Ascending aorta (tissue), 2 donors: Measurements from ENCODE around the gene CMTM2. TPM values are rescaled to one million over a fixed set of nuclear protein-coding genes. Genes with fewer than 3 reads are reported as not detected.

ENCODE experiments used
- DNase-seq, 2 donors: peaks; one replicate each; pipeline ENCODE4 v3.0.0-alpha.2; 2019; ENCODE audit warnings: low spot score in 2 of 2
- H3K27ac ChIP-seq, 2 donors: fragments of 200-600 bp; sonication (generic); one replicate each; pipeline ENCODE4 v1.5.1; 2016 to 2017; ENCODE audit warnings: mild to moderate bottlenecking in 1 of 2
- H3K27me3 ChIP-seq: fragments of 200-600 bp; sonication (generic); one replicate; pipeline ENCODE4 v1.5.1; 2017
- H3K36me3 ChIP-seq, 2 donors: fragments of 200-600 bp; sonication (generic); one replicate each; pipeline ENCODE4 v1.5.1; 2016
- H3K4me1 ChIP-seq, 2 donors: fragments of 200-600 bp; sonication (generic); one replicate each; pipeline ENCODE4 v1.5.1; 2016 to 2017; ENCODE audit warnings: mild to moderate bottlenecking in 1 of 2
- H3K4me3 ChIP-seq, 2 donors: fragments of 200-600 bp; sonication (generic); one replicate each; pipeline ENCODE4 v1.5.1; 2016 to 2017; ENCODE audit warnings: mild to moderate bottlenecking in 1 of 2
- H3K9me3 ChIP-seq, 2 donors: fragments of 200-600 bp; sonication (generic); one replicate each; pipeline ENCODE4 v1.5.1; 2016
- intact Hi-C: fragments of 100-400 bp; cut with DNase I; formaldehyde crosslinking; loops from one replicate; pipeline ENCODE4 v1.15.1; 2023
- total RNA-seq: library from RNA; depleted of rRNA; stranded (reverse); fragments of >200 nt; gene quantifications from one replicate; pipeline ENCODE4 v1.1.0, GENCODE V29; 2016
- TF ChIP-seq, protein P1 (sequence below), 3 experiments: fragments of 200-600 bp in 2 of 3; fragments of 450-650 bp in 1 of 3; sonication (generic) in 2 of 3; IDR thresholded peaks; one replicate each; pipeline ENCODE4 v1.5.1; 2016 to 2019; ENCODE audit warnings: antibody characterized with exemption in 3 of 3, mild to moderate bottlenecking in 1 of 3, moderate library complexity in 1 of 3

Gene CMTM2
- total RNA-seq, 1 donor from 2014 or later = not detected

DNA sequence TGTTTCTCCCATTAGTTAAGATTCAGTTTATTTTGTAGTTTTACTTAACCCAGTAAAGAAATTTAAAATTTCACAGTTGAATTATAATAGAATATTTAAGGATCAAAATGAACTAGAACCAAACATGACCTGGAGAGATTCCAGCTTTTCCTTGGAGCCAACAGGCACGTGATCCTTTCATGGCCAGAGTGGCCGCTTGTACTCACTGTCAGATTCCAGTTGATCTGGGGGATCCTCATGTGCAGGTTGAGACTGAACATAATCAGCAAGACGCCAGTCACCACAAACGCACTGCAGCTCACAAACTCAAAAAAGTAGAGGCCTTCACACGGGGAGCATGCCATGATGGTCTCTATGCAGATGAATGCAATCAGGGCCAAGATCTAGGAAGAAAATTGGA, 56.9 kb downstream of the CMTM2 start:
- H3K9me3 ChIP-seq = no peaks in the 10 kb centered on the region
- peaks cover 0 to 3% of the 10 kb centered on the region in 2 donors for H3K36me3 ChIP-seq
- H3K4me1 ChIP-seq = no peaks in the 10 kb centered on the region
- DNase-seq = no peak
- intact Hi-C loops = no loop called here
- no peak overlapping the region for H3K4me3 ChIP-seq
- H3K27me3 ChIP-seq = no peaks in the 10 kb centered on the region
- TF ChIP-seq, protein P1, sequence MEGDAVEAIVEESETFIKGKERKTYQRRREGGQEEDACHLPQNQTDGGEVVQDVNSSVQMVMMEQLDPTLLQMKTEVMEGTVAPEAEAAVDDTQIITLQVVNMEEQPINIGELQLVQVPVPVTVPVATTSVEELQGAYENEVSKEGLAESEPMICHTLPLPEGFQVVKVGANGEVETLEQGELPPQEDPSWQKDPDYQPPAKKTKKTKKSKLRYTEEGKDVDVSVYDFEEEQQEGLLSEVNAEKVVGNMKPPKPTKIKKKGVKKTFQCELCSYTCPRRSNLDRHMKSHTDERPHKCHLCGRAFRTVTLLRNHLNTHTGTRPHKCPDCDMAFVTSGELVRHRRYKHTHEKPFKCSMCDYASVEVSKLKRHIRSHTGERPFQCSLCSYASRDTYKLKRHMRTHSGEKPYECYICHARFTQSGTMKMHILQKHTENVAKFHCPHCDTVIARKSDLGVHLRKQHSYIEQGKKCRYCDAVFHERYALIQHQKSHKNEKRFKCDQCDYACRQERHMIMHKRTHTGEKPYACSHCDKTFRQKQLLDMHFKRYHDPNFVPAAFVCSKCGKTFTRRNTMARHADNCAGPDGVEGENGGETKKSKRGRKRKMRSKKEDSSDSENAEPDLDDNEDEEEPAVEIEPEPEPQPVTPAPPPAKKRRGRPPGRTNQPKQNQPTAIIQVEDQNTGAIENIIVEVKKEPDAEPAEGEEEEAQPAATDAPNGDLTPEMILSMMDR (IDR thresholded peaks at IDR 0.05) = no peak
- no peak overlapping the region for H3K27ac ChIP-seq

DNA sequence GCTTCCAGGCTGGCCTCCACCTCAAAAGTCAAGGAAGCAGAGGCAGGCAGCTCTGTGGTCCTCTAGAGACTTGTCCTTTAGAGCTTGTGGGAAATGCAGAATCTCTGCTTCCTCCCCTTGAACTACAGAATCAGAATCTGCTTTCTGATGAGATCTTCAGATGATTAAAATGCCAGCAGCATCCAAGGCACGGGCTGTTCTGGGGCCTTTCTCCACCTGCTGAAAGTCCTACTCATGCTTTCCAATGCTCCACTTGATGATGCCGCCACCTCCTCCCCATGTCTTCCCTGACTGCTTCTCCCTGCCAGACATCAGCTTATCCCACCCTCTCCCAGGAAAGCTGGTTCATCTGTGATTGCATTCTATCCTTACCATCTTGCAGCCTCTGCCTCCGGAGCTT, 58.5 kb downstream of the CMTM2 start:
- DNase-seq = no peak
- intact Hi-C loops = no loop called here

More for the DNA sequence above, 58.5 kb downstream of the CMTM2 start:
- Histone ChIP-seq H3K27me3 (no peaks in the 10 kb centered on the region), H3K4me3 (no peak overlapping the region), H3K36me3 (peaks cover 0 to 3% of the 10 kb centered on the region in 2 donors), H3K4me1 (no peaks in the 10 kb centered on the region), H3K9me3 (no peaks in the 10 kb centered on the region), H3K27ac (no peak overlapping the region)
- TF ChIP-seq, protein P1 (IDR thresholded peaks at IDR 0.05) = no peak

Other genes with a start within 250 kb of the CMTM2 start
- gene CDH5, start 212.8 kb upstream of the CMTM2 start, total RNA-seq = 119 TPM
- not detected for gene BEAN1, start 152.2 kb upstream of the CMTM2 start, total RNA-seq
- 21.5 TPM for gene TK2, start 29.3 kb upstream of the CMTM2 start, total RNA-seq
- gene CKLF, start 26.9 kb upstream of the CMTM2 start, total RNA-seq = not detected
- not detected for gene CMTM1, start 13.0 kb upstream of the CMTM2 start, total RNA-seq
- 42.6 TPM for gene CMTM3, start 25.2 kb downstream of the CMTM2 start, total RNA-seq
- gene CMTM4, start 117.3 kb downstream of the CMTM2 start, total RNA-seq = 20.1 TPM
- gene DYNC1LI2, start 172.1 kb downstream of the CMTM2 start, total RNA-seq = 99.7 TPM
- not detected for gene TERB1, start 222.1 kb downstream of the CMTM2 start, total RNA-seq